Neural cell (in vitro differentiated cells): Measurements from ENCODE around the gene TIAM2. TPM values are rescaled to one million over a fixed set of nuclear protein-coding genes. Genes with fewer than 3 reads are reported as not detected.

Experiments used
- H2AFZ ChIP-seq: fragments of 200-600, 300-800 bp; sonication (generic), shearing (Covaris generic); 2 replicates; pipeline ENCODE4 v1.6.0; 2014; ENCODE audit warnings: low read depth, mild to moderate bottlenecking, antibody characterized with exemption, low read length, moderate library complexity
- H3F3A ChIP-seq: fragments of 200-600 bp; shearing (Covaris generic); 2 replicates; pipeline ENCODE4 v1.6.1; 2016; ENCODE audit warnings: mild to moderate bottlenecking, moderate library complexity, mixed read lengths, antibody characterized with exemption, low read length; ENCODE audit not compliant: insufficient read depth, poor library complexity, severe bottlenecking
- H3K27ac ChIP-seq: fragments of 200-600, 300-800 bp; sonication (generic), shearing (Covaris generic); 2 replicates; pipeline ENCODE4 v1.5.1; 2014; ENCODE audit warnings: mild to moderate bottlenecking, low read length, moderate library complexity
- H3K27me3 ChIP-seq: fragments of 300-800, 200-600 bp; sonication (generic), shearing (Covaris generic); 2 replicates; pipeline ENCODE4 v1.6.0; 2014; ENCODE audit warnings: mild to moderate bottlenecking, low read depth, low read length, moderate library complexity; ENCODE audit not compliant: insufficient read depth
- H3K36me3 ChIP-seq: fragments of 300-800, 200-600 bp; sonication (generic), shearing (Covaris generic); 2 replicates; pipeline ENCODE4 v1.5.1; 2014; ENCODE audit warnings: mild to moderate bottlenecking, antibody characterized with exemption, low read length, moderate library complexity; ENCODE audit not compliant: insufficient read depth
- H3K4me2 ChIP-seq: fragments of 300-800, 200-600 bp; sonication (generic), shearing (Covaris generic); 2 replicates; pipeline ENCODE4 v1.6.0; 2014; ENCODE audit warnings: mild to moderate bottlenecking, low read length
- H3K4me3 ChIP-seq: fragments of 300-800, 200-600 bp; sonication (generic), shearing (Covaris generic); 2 replicates; pipeline ENCODE4 v1.5.1; 2014; ENCODE audit warnings: mild to moderate bottlenecking, low read length, moderate library complexity
- H3K79me2 ChIP-seq: fragments of 200-600 bp; shearing (Covaris generic); replicated peaks from 2 replicates; pipeline ENCODE4 v1.6.0; 2014; ENCODE audit warnings: mild to moderate bottlenecking, low read length, moderate library complexity; ENCODE audit not compliant: insufficient read depth
- H3K9ac ChIP-seq: fragments of 300-800, 200-600 bp; sonication (generic), shearing (Covaris generic); 2 replicates; pipeline ENCODE4 v1.6.1; 2016; ENCODE audit warnings: mild to moderate bottlenecking, low read length, mixed read lengths
- H3K9me2 ChIP-seq: fragments of 200-600 bp; shearing (Covaris generic); 2 replicates; pipeline ENCODE4 v1.6.1; 2016; ENCODE audit warnings: mild to moderate bottlenecking, low read length, mixed read lengths; ENCODE audit not compliant: insufficient read depth
- H3K9me3 ChIP-seq: fragments of 200-600, 300-800 bp; sonication (generic), shearing (Covaris generic); 2 replicates; pipeline ENCODE4 v1.6.1; 2016; ENCODE audit warnings: mild to moderate bottlenecking, mixed run types, low read length, moderate library complexity, mixed read lengths
- H4K20me1 ChIP-seq: fragments of 200-600 bp; shearing (Covaris generic); 2 replicates; pipeline ENCODE4 v1.6.1; 2016; ENCODE audit warnings: mild to moderate bottlenecking, mixed run types; ENCODE audit not compliant: insufficient read depth
- CTCF ChIP-seq: fragments of 450-650 bp; IDR thresholded peaks from 2 replicates; pipeline ENCODE4 v1.5.1; 2014; ENCODE audit warnings: antibody characterized with exemption, mild to moderate bottlenecking, moderate library complexity; ENCODE audit not compliant: poor library complexity, severe bottlenecking
- EP300 ChIP-seq: fragments of 450-650 bp; conservative IDR thresholded peaks from 2 replicates; pipeline ENCODE4 v1.6.1; 2014; ENCODE audit warnings: antibody characterized with exemption, mild to moderate bottlenecking, moderate library complexity; ENCODE audit not compliant: poor library complexity, severe bottlenecking
- EZH2 ChIP-seq: fragments of 200-600, 300-800 bp; shearing (Covaris generic), sonication (generic); IDR thresholded peaks from 2 replicates; pipeline ENCODE4 v1.6.1; 2014; ENCODE audit warnings: antibody characterized with exemption, low read length, borderline replicate concordance, mild to moderate bottlenecking; ENCODE audit not compliant: insufficient read depth, poor library complexity, severe bottlenecking
- MXI1 ChIP-seq: fragments of 450-650 bp; conservative IDR thresholded peaks from 2 replicates; pipeline ENCODE4 v1.6.1; 2014; ENCODE audit warnings: antibody characterized with exemption, mild to moderate bottlenecking; ENCODE audit not compliant: poor library complexity, severe bottlenecking
- POLR2AphosphoS5 ChIP-seq: IDR thresholded peaks from 2 replicates; pipeline ENCODE4 v1.6.1; 2012
- RAD21 ChIP-seq: fragments of 450-650 bp; conservative IDR thresholded peaks from 2 replicates; pipeline ENCODE4 v1.6.1; 2014; ENCODE audit warnings: antibody characterized with exemption, mild to moderate bottlenecking, moderate library complexity
- REST ChIP-seq: IDR thresholded peaks from 2 replicates; pipeline ENCODE4 v1.6.1; 2012; ENCODE audit warnings: borderline replicate concordance
- SMC3 ChIP-seq: fragments of 450-650 bp; conservative IDR thresholded peaks from 2 replicates; pipeline ENCODE4 v1.6.1; 2014; ENCODE audit warnings: antibody characterized with exemption, mild to moderate bottlenecking, moderate library complexity; ENCODE audit not compliant: poor library complexity
- TAF1 ChIP-seq: IDR thresholded peaks from 2 replicates; pipeline ENCODE4 v1.6.1; 2012; ENCODE audit warnings: low read depth
- polyA plus RNA-seq: library from polyadenylated mRNA; depleted of rRNA; stranded (reverse); fragments of >200 nt; gene quantifications from 2 replicates; pipeline ENCODE4 v1.2.3, GENCODE V29; 2014

Gene TIAM2
- polyA plus RNA-seq, 1 donor from 2014 or later = 73.3 TPM

DNA sequence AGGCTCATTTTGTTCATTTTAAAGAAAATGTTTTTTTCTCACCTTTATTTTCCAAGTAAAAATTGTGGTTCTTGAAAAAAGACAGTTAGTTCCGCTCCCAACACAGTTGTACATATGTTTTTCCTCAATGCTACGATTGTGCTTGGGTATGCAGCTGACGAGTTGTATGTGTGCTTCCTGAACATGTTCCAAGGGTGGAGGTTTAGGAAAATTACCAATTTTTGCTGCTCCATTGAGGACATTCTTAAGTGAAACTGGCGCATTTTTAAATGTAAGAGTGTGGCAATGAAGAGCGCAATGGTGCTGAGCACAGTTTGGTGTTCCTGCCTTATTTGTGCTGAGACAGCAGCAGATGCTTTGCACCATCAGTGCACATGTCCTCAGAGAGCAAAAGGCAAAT is 198.4 kb downstream of the TIAM2 start:
- Histone ChIP-seq H3K9ac (no peak overlapping the region), H3K4me3 (no peak overlapping the region), H3K27me3 (no peaks in the 10 kb centered on the region), H2AFZ (no peak overlapping the region), H3K4me2 (no peak overlapping the region), H3F3A (peaks cover 3% of the 10 kb centered on the region), H3K27ac (no peak overlapping the region), H3K79me2 (no peaks in the 10 kb centered on the region), H3K36me3 (no peaks in the 10 kb centered on the region), H4K20me1 (no peaks in the 10 kb centered on the region), H3K9me2 (no peaks in the 10 kb centered on the region), H3K9me3 (no peaks in the 10 kb centered on the region)
- no peak for TF ChIP-seq POLR2AphosphoS5
- no peak for TF ChIP-seq RAD21
- no peak for TF ChIP-seq EP300
- TF ChIP-seq CTCF = no peak
- TF ChIP-seq EZH2 = no peak
- TF ChIP-seq SMC3 = no peak
- no peak for TF ChIP-seq REST
- TF ChIP-seq TAF1 = no peak
- TF ChIP-seq MXI1 = no peak

DNA sequence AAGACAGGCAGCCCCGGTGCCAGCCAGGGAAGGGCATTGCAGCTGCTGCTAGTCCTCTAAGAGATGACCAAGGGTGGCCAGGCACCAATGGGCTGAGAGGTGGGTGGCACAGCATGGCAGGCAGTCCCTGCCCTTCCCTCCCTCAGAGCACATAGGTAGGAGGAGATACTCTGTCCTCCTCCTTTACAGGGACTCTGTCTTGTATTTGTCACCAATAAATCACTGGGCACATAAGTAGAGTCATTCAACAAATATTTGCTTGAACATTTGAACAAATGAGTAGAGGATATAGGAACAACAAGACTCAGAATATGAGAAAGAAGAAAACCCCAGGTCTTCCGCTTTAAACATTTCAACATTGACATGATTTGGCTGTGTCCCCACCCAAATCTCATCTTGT is 199.3 kb downstream of the TIAM2 start:
- no peaks in the 10 kb centered on the region for H3K79me2 ChIP-seq
- no peaks in the 10 kb centered on the region for H3K9me2 ChIP-seq
- H3K4me2 ChIP-seq = no peak overlapping the region
- H3K27ac ChIP-seq = no peak overlapping the region
- no peak overlapping the region for H3K4me3 ChIP-seq
- H3F3A ChIP-seq = peaks cover 2% of the 10 kb centered on the region
- no peak overlapping the region for H3K9ac ChIP-seq
- TF ChIP-seq EP300 (no peak), POLR2AphosphoS5 (no peak), CTCF (no peak), REST (no peak), RAD21 (no peak), EZH2 (no peak), TAF1 (no peak)
- no peaks in the 10 kb centered on the region for H4K20me1 ChIP-seq
- H2AFZ ChIP-seq = no peak overlapping the region
- H3K9me3 ChIP-seq = no peaks in the 10 kb centered on the region
- no peaks in the 10 kb centered on the region for H3K36me3 ChIP-seq
- H3K27me3 ChIP-seq = no peaks in the 10 kb centered on the region
